Stimulated activated CD4-positive, alpha-beta T cell treated with anti-CD3 and anti-CD28 coated beads, TNF-alpha, amount 100 ng/mL, for 1 hour (primary cell): ENCODE measurements around the gene LDB3.

Experiments used
- DNase-seq, 3 donors: peaks; one replicate each; pipeline ENCODE4 v3.0.0-alpha.2; 2020; ENCODE audit warnings: low read depth in 3 of 3, low spot score in 1 of 3

LDB3 gene

DNA sequence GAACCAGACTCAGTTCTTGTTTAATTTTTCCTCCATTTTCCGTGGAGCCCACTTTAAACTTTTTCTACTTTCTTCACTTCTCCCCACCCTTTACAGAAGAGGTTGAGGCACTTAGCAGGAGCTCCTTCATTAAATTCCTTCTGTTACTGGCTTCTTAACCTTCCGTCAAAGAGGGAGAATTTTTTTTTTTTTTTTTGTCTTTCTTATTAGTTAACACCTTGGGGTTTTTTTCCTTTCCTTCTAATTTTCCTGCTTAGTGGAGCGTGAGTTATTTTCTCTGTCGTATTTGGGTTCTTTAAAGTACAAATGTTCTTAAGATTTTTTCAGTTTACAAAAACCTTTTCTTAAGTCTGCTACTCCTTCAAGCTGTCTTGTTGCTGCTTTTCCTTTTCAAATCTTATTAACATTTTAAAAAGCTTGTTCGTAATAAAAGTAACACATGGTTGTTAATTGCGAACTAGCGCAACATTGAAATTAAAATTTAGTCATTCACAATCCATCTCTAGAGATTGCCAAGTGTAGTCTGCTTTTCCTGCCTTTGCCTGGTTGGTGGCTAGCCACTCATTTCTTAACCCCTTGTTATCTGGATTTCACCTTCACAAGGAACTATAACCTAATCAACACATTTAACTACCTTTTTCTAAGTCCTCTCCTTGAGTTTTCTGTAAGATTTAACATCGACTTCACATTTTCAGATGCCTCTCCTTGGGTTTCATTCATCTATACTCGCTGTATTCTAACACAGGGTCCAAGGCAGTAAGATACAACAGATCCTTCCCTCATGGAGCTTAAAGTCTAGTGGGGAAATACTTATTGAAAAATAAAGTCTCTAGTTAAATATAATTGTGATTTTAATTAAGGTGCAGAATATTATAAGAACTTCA lies 90.1 kb downstream of the LDB3 start:
- no peak for DNase-seq

DNA sequence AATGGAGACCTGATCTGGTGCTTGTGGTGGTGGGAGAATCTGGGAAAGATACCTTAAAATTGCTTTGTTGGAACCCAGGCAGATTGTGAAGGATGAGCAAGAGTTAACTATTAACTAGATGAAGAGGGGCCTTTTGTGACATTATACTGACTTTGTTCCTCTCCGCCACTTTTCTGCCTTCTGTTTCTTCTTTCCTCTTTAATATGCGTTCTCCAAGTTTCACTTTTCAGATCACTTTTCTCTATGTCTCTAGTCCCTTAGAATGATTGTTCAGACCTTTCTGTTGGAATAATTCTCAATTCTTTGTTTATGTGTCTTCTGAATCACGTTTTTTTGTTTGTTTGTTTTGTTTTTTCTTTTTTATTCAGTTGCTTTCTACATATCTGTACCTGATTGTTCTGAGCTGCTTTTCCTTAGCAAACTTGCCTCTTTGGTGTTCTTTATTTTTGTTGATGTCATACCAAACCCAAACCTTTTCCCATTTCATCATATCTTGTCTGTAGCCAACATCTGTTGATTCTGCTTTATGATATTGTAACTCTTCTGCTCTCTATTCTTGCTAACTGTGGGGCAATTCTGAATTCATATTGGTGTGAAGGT lies 90.9 kb downstream of the LDB3 start:
- DNase-seq = no peak

DNA sequence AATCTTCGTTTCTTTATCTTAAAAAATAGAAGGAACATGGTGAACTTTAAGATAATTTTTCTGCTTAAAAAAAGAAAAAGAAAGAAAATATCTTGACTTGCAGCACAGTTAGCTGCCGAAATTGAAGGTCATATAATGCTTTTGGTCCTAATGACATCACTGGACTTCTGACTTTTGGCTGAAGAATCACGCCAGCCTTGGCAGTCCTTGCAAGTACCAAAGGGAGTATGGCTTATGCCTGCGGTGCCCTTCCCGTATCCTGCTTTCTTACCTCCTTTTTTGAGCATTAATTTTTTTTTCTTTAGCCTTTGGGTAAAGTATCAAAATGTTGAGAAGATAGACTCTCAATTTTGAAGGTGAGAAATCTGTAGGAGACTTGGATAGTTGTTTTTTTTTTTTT lies 95.1 kb downstream of the LDB3 start:
- DNase-seq = no peak

DNA sequence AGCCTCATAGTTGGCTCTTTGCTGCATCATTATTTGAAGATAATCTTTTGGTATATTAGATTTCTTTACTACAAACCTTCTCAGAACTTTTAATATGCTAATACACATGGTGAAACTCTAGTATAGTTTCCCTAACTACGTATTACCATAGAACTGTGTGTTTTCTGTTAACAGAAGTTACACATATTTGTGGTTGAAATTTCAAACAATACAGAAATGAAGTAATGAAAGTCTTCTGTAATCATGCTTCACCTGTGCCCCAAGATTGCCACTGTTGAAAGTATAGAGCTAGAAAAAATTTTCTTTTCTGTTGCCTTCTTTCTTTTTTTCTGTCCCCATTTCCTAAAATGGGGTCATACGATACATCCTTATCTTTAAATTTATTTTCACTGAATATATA lies 97.2 kb downstream of the LDB3 start:
- no peak for DNase-seq

DNA sequence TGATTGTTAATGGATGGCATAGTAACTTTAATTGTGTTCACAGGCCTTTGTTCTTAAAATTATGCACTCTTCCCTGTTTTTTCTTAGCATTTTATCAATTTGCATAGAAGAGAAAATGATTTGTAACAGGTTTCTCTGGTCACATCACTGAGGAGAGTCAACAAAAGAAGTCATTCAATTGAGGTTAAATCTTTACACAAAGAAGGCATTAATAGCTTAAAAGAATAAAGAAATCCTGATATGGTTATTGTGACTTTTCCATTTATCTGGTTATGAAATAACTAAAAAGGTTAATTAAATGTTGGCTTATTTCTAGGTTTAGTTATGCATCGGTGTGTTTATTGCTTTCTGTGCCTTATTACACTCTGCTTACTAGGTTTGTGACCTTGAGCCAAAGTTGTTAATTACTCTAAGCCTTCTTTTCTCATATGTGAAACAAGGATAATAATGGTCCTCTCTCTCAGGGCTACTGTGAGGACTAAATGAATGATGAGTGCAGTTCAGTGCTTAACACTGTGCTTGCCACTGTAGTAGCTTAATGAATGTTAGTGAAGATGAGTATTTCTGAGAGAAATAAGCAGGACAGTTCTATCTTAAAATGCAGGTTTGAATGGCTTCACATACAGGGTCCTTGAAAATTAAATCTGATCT lies 100.2 kb downstream of the LDB3 start:
- DNase-seq = no peak

DNA sequence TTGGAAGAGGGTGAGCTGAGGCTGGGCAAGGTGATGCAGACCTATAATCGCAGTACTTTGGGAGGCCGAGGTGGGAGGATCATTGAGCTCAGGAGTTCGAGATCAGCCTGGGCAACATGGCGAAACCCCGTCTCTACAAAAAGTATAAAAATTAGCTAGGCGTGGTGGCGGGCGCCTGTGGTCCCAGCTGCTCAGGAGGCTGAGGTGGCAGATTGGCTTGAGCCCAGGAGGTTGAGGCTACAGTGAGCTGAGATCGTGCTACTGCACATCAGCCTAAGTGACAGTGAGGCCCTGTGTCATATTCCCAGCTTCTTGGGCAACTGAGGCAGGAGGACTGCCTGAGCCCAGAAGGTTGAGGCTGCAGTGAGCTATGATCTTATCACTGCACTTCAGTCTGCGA lies 101.7 kb downstream of the LDB3 start:
- no peak for DNase-seq

DNA sequence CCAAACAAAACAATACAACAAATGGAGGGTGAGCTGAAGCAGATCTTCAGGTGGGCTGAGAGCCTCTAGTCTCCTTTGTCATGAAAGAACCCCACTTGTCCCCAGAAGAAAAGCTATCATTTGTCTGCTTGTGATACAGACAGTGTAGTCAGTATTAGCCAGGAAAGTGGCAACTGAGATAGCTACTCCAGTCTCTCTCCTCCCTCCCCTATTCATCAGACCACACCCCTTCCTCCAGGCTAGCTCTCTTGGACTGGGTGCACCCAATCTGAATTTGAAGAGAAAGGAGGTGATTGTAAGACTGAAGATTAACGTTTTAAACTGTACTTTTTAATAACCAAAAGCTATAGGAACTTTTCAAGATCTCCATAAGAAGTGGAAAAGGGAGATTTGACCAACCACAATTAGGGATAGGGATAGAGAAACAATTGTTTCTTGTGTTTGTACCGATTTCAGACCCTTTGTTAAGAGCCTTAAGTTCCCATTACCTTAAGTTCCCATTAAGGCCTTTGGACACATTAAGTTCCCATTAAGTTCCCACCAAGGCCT lies 102.2 kb downstream of the LDB3 start:
- DNase-seq = no peak

DNA sequence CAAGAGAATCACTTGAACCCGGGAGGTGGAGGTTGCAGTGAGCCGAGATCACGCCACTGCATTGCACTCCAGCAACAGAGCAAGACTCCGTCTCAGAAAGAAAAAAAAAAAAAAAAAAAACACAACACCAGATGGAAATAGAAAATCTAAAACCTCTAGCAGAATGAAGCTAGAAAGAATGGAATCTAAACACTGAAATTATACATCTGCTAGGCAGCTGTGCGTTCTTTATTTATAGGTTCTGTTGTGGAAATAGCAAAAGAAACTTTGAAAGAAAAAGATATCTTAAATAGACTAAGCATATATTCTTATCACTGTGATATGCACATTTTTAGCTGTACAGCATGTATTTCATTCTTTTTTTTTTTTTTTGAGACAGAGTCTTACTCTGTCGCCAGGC lies 105.2 kb downstream of the LDB3 start:
- no peak for DNase-seq

DNA sequence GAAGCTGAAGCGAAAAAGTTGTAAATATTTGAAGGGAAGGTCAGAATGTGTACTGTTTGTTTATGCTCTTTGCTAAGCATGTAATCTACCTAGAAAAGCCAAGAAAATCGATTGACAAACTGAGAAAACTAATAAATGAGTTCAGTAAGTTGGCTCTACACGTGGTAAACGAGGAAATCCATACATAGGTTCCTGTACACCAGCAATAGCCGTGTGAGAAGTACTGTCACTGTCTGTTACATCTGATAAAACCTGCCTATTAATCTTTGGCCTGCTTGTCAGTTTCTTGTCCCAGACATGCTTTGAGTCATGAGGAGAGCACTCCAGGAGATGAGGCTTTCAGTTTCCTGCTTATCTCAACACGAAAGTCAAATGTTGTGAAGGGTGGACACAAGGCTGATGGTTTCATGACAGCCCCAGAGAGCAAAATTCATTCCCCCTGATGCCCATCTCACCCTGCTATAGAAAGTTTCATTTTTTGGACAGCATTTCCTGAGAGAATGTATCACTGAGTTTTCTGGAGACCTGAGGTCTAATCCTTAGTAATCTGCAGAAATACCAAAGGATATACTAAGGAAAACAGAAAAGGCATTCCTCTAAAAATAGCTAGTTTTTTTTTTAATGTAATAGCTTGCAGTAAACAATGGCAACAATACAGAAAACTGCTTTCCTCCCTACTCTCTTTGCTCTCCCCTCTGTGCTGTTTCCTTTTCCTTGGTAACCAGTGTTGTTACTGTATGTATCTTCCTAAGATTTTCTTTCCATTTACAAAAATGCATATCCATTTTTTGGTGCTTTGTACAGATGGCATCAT lies 107.0 kb downstream of the LDB3 start:
- no peak for DNase-seq

DNA sequence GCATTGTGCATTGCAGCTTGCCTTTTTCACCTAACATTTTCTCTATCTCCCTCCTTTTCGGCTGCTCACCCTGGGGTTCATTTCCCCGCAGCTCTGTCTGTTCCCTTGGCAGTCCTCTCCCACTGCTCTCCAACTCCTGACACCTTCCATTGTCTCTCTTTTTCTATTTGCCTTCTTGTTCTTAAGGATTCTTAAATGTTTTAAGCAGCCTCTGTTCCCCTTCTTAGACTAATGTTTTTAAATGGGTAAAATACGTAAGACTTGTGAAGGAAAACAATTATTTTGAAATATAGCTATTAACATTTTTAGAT lies 107.5 kb downstream of the LDB3 start:
- DNase-seq = no peak

DNA sequence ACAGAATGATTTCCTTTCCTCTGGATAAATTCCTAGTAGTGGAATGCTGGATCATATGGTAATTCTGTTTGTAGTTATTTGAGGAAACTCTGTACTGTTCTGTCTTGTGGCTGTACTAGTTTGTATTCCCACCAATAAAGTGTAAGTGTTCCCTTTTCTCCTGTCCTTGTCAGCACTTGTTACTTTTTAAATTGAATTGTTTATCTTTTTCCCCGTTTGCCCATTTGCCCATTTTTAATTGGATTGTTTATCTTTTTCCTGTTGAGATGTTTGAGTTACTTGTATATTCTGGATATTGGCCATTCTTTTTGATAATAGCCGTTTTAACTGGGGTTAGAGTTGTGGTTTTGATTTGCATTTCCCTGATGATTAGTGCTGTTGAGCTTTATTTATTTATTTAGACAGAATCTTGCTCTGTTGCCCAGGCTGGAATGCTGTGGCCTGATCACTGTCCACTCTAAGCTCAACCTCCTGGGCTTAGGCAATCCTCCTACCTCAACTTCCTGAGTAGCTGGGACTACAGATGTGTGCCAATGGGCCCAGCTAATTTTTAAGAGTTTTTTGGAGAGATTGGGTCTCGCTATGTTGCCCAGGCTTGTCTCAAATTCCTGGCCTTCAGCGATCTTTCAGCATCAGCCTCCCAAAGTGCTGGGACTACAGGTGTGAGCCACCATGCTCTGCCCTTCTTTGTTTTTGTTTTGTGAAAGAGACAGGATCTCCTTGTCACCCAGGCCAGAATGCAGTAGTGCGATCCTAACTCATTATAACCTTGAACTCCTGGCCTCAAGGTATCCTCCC lies 111.1 kb downstream of the LDB3 start:
- DNase-seq = no peak

DNA sequence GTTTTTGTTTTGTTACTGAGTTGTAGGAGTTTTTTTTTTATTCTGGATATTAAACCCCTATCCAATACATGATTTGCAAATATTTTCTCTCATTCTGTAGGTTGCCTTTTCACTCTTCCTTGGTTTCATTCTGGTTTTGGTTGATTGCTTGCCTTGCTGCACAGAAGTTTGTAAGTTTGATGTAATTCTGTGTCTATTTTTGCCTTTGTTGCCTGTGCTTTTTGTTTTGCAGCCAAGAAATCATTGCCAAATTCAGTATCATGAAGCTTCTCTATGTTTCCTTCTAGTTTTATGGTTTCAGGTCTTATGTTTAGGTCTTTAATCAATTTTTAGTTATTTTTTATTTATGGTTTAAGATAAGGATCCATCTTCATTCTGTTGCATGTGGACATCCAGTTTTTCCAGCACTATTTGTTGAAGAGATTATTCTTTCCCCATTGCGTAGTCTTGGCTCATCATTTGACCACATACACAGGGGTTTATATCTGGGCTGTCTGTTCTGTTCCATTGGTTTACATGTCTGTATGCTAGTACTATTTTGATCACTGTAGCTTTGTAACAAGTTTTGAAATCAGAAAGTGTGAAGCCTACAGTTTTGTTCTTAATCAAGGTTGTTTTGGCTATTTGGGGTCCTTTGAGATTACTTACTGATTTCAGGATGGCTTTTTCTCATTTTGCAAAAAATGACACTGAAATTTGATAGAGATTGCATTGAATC lies 114.5 kb downstream of the LDB3 start:
- DNase-seq = no peak

DNA sequence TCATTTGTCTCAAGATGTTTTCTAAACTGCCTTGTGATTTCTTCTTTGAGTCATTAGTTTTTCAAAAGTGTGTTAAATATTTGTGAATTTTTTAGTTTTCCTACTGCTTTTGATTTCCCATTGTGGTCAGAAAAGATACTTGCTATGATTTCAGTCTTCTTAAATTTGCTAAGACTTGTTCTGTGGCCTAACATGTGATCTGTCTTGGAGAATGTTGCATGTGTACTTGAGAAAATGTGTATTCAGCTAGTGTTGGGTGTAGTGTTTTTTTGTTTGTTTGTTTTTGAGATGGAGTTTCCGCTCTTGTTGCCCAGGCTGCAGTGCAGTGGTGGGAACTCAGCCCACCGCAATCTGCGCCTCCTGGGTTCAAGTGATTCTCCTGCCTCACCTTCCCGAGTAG lies 116.7 kb downstream of the LDB3 start:
- DNase-seq = no peak
